MM.1S (cell line): ENCODE results near the gene CHPF.

ENCODE experiments used
- CTCF ChIP-seq: fragments of 300-600 bp; sonication (generic); IDR thresholded peaks from 2 replicates; pipeline ENCODE4 v1.5.1; 2016; ENCODE audit warnings: antibody characterized with exemption, low read length, mixed read lengths
- EZH2 ChIP-seq: fragments of 300-600 bp; sonication (generic); optimal IDR thresholded peaks from 2 replicates; pipeline ENCODE3; 2017; ENCODE audit warnings: low read depth, mild to moderate bottlenecking, antibody characterized with exemption, low read length, mixed read lengths
- EZH2phosphoT487 ChIP-seq: fragments of 300-600 bp; sonication (generic); IDR thresholded peaks from 2 replicates; pipeline ENCODE4 v1.6.1; 2018; ENCODE audit warnings: antibody characterized with exemption, low read length

DNA sequence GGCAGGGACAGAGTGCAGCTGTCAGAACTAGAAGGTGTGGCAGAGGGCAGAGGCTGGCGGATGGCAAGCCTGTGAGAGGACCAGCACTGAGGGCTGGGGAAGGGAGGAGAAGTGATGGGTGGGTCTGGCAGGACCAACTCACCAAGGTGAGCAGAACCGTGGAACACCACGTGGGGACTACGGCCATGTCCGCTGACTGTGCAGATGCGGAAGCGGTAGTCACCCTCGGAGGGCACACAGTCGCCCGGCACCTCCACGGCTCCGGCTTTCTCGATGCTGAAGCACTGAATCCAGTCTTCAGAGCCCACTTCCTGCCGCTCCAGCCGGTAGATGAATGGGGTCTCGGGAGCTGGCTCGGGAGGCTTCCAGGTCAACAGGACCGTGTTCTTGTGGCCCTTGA lies 23.5 kb upstream of the CHPF start:
- TF ChIP-seq CTCF = no peak
- no peak for TF ChIP-seq EZH2
- no peak for TF ChIP-seq EZH2phosphoT487
